Stimulated activated CD4-positive, alpha-beta T cell treated with anti-CD3 and anti-CD28 coated beads, Interleukin-4, amount 100 ng/mL, for 4 hours (primary cell): ENCODE measurements around the gene PDX1.

Experiments used
- DNase-seq, 2 experiments: peaks; one replicate each; pipeline ENCODE4 v3.0.0-alpha.2; 2020

PDX1 gene

DNA sequence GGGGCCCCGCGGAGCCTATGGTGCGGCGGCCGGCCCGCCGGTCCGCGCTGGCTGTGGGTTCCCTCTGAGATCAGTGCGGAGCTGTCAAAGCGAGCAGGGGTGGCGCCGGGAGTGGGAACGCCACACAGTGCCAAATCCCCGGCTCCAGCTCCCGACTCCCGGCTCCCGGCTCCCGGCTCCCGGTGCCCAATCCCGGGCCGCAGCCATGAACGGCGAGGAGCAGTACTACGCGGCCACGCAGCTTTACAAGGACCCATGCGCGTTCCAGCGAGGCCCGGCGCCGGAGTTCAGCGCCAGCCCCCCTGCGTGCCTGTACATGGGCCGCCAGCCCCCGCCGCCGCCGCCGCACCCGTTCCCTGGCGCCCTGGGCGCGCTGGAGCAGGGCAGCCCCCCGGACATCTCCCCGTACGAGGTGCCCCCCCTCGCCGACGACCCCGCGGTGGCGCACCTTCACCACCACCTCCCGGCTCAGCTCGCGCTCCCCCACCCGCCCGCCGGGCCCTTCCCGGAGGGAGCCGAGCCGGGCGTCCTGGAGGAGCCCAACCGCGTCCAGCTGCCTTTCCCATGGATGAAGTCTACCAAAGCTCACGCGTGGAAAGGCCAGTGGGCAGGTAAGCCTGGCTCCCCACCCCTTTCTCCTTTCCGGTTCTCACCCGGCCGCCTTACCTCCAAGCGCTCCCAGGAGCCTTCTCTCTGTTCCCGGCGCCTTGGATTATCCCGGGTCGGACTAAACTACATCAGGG lies at the start of gene PDX1:
TSS of gene PDX1 (plus strand) at position 67 of the 743 bp plus-strand sequence. CDS start at position 206, 139 bp downstream.
- DNase-seq, result peak in 1 of 2 experiments; percentile 6

DNA sequence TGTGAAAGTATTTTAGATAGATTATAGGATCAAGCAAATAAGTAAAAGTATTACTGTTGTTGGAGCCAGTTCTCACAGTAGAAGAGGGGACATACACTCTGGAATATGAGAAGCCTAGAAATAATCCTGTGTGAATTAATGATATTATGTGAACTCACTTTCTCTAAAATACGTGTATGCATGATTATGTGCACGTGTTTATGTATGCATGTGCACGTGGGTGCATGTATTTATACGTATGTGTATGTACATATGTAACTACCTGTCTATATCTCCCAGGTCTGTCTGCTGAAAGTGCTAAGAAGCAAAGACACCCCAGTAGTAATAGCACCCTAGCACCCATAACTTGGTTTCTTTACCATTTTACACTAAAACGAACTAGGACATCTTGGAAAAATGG lies 41.5 kb upstream of the PDX1 start:
- DNase-seq, result no peak

DNA sequence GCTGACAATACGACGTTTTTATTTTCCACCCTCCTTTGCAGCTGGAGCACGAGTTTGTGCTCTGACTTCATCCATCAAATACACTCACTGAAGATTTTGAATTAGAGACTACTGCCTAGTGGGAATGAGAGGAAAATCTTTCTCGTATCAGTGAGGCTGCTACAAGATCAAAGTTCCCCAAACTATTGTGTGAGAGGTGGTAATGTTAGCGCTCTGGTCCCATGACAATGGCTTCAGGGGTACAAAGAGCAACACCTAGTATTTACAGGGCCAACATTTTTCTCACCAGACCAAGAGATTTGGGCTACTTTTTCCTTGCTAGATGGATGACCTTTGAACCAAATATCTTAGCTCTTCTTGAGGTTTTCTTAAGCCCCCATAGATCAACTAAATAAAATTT lies 30.3 kb upstream of the PDX1 start:
- no peak for DNase-seq

DNA sequence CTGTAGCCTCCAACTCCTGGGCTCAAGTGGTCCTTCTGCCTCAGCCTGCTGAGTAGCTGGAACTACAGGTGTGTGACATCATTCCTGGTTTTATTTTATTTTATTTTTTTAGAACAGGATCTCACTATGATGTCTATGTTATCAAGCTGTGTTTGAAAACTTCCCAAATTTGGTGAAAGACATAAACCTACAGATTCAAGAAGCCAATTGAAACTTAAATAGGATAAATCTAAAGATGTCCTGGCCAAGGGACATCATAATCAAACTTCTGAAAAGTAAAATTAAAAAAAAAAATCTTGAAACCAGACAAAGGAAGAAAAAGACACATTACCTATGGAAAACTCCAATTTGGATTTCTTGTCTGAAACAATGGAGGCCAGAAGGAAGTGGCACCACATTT lies 23.1 kb upstream of the PDX1 start:
- DNase-seq, result no peak

DNA sequence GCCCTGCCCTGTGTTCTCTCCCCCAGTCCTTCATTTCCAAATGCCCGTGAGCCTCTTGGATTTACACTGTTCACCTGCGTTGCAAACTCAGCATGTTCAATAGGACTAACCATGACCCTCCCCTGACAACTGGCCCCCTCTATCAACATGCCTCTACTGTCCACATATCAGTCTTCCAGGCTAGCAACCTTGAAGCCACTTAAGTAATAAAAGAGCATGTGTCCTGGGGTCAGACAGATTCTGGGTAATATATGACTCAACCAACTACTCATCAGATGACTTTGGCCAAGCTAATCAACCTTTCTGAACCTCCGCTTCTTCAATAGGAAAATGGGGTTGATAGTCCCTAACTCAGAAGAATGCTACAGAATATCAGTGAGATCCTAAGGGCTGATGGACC lies 15.1 kb upstream of the PDX1 start:
- DNase-seq, result no peak

DNA sequence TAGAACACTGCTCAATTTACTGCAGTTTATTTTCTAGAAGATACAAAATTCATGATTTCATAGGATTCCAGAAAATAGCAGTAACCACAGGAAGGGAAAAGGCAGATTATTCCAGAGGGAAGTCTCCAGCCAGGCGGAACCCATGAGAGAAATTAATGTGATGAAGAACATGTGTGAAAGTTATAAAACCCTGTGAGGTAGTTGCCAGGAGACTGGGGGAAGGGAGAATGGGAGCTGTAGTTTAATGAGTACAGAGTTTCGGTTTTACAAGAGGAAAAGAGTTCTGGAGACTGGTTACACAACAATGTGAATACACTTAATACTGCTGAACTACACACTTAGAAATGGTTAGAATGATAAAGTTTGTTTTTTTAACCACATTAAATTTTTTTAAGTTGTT lies 14.2 kb upstream of the PDX1 start:
- DNase-seq, result no peak

DNA sequence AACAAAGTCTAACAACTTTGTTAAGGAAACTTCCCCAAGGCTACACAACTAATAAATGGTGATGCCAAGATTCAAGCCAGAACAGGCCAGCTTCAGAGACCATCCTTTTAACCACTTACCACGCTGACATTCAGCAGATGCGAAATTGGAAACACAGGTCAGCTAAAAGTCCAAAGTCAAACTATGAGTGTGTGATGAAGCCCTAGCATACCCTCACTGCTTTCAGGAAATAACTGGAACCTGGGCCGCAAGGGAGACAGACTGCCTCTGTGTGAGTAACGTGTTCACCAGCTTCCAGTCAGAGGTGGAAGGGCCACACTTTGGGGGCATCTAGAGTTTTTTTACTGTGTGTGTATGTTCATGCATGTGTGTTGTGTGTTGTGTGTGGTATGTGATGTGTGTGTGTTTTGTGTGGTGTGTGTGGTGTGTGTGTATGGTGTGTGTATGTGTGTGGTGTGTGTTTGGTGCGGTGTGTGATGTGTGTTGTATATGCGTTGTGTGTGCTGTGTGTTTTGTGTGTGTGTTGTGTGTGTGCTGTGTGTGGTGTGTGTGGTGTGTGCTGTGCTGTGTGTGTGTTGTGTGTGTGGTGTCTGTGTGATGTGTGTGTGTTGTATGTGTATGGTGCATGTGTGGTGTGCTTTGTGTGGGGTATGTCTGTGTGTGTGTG lies 12.5 kb upstream of the PDX1 start:
- DNase-seq, result no peak

DNA sequence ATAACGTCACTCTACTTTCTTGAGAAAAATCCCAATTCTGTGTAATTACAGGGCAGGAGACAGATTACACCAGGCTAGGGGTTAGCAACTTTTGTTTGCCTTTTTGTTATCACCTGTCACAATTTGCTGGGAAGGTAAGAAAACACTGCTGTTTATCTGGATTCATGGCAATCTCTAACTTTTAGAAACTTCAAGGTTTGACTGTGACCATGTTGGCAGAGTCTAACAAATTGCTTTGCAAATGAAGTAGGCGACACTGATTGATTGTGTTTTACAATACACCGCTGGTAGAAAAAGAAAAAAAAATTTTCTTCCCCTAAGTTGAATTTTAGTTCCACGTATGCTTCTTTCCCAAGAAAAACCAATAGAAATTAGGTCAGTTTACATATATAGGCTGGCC lies 10.4 kb upstream of the PDX1 start:
- no peak for DNase-seq

DNA sequence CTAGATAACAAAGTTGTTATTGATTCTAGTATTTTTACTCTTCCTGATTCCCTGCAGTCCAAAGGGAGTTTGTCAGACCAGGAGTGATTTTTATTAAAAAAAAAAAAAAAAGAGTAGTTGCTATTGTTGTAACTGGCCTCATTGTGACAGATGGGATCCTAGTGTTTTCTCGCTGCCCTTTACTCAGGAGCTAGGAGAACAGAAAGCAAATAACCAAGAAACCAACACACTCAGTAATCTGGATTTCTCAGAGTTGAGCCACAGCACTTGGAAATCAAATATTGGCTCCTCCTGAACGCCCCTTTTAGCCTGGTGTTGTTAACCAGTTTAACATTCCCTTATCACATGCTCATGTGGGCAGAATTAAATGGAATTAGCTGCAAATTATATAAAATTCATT lies 8.3 kb upstream of the PDX1 start:
- DNase-seq, result no peak

DNA sequence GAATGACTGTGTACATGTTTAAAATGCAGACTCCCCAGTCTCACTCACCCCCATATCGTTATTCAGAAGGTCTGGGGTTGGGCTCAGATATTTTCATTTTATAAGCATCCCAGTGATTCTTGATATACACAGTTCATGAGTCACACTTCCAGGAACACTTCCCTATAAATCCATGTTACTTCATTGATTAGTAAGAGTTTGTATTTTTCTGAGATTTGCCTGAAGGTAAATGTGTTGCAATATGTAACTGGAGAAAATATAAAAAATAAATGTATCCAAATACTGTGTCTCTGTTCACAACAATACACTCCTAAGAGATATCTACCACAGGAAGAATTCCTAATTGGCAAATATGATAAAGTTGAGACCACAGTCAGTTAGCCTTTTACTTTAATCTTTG lies 6.6 kb upstream of the PDX1 start:
- DNase-seq, result no peak

DNA sequence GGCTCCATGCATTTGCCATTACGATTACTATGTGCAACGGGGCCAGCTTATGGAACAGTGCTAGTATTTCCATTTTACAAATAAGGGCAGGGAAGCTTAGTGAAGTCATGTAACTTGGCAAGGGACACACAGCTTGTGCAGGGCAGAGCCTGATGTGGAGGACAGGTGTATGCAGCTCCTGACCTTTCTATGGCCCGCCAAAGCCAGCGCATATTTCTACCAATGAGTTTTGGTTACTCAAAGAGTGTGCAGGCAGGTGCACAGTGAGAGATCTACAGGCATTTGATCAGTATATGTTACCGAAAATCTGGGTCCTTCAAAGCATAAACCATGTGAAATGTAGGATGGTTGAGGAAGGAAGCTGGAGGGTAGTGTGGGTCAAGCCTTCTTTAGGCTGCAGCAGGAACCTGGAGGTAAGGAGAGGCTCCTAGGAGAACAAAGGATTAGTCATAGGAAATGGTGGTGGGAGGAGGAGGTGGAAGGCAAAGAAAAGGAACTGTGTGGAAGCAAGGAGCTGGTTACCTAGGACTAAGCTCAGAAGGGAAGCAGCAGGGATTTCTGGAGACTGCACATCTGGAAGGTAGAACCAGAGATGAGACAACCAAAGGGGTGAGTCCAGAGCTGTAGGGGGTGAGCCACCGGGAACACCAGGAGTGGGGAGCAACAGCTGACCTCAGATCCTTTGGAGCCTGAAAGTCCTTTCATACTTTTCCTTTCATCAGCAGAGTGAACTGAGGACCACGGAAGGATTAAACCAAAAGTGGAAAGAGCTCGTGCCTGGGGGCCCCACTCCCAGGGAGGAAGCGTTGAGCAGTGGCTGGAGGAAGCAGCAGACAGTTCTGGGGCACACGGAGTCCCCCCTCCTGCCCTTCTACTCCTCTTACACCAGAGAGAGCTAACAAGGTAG lies 4.2 kb upstream of the PDX1 start:
- DNase-seq, result no peak

DNA sequence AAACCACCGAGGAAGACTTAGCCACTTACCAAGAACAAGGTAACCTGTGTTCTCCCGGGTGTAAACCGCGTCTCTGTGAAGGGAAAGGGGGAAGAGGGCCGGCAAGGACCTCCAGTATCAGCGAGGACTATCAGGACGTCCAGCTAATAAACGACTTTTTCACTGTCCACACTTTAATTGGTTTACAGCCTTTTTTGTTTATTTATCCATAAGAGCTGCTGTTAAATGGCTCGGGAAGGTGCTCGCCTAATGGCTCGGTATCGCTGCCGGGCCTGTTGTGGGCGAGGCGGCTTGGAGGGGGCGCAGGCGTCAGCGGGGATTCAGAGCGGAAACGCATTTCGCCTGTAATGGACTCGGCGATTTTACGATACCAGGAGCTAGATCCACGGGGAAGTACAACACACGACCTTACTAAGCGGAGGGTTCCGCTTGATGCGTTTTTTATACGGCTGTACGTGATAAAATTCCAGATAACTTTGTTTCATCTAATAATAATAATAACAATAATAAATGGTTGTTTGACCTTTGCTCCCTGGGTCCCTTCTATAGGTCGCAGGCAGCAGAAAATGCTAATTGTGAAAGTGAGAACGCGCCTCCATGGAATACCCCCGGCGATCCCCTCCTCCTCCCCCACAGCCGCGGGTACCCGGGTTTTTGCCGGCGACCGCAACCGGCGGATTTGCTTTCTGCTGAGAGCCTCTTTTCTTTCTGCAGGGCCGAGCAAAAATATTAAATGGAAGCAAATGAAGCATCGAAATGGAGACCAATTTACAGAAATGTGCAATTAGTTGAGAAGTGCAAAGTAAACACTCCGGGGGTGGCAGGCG lies 2.5 kb upstream of the PDX1 start:
- DNase-seq, result no peak

DNA sequence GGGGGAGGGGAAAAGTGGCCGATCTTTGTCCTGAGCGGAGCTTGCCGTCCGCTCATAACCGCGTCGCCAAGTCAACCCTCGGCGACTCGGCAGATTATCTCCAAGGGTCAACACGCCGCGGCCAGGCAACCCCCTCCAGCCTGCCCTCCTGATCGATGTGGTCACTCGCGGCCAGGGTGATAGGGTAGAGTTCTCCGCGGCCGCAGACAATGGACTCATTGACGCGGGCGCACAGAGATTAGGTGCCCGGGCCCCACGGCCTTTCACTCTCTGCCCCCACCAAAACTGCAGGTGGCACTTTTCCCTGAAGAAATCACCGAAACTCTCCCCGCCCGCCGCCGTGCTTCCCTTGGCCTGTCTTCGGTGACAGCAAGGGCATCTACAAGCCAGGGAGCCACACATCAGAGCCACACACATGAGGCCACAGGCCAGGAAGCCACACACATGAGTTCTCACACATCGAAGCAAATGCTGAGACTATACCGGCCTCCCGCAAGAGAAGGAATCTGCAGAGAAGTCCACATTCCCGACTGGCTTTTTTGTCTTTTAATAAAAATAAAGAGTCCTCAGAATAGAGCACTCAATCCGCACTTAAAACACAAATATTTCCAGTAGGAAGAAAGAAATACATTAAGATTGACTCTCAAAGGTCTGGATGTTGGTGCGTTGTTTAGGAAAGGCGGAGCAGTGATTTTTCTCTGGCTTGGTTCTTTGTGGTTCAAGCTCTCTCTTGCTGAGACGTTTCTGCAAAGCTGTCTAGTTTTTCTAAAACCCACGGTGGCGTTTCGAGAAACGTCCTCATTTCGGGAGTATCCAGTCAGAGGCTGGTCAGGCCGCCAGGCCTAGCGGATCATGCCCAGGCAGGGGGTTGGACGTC lies 1.5 kb upstream of the PDX1 start:
- no peak for DNase-seq

DNA sequence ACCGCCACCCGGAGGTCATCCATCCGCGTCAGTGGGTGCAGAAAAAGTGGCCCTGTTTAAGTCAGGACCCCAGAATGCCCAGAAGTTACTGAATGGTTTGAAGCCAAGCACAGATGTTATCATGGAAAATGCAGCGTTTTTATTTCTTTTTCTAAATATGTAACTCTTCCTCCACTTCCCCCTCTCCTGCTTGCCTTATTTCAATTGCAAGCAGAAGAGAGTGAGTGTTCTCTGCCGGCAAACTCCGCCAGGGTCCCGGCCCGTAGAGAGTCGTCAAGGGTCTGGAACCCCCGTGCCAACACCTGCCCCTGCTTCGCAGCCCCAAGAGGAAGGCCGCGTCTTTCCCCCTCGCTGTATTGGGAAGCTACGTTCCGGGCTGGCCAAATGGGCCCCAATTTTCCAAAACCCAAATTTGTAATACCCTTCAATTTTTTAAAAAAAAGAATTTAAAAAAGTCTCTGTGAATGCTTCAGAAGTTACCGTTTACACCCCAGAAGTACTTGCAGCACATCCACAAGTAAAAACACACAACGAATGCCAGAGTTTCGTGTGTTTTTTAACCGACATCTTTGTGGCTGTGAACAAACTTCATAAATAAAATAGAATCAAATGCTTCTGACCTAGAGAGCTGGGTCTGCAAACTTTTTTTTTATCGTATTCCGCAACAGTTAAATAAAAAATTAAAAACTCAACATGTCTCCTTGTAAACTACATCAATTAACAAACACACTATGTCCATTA lies 712 bp upstream of the PDX1 start:
- no peak for DNase-seq

DNA sequence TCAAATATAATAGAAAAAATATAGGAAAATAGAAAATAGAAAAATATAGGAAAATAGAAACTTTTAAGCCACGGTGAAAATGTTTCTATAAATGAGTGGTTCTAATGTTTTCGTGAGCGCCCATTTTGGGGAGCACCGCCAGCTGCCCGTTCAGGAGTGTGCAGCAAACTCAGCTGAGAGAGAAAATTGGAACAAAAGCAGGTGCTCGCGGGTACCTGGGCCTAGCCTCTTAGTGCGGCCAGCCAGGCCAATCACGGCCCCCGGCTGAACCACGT lies 204 bp upstream of the PDX1 start:
- no peak for DNase-seq

DNA sequence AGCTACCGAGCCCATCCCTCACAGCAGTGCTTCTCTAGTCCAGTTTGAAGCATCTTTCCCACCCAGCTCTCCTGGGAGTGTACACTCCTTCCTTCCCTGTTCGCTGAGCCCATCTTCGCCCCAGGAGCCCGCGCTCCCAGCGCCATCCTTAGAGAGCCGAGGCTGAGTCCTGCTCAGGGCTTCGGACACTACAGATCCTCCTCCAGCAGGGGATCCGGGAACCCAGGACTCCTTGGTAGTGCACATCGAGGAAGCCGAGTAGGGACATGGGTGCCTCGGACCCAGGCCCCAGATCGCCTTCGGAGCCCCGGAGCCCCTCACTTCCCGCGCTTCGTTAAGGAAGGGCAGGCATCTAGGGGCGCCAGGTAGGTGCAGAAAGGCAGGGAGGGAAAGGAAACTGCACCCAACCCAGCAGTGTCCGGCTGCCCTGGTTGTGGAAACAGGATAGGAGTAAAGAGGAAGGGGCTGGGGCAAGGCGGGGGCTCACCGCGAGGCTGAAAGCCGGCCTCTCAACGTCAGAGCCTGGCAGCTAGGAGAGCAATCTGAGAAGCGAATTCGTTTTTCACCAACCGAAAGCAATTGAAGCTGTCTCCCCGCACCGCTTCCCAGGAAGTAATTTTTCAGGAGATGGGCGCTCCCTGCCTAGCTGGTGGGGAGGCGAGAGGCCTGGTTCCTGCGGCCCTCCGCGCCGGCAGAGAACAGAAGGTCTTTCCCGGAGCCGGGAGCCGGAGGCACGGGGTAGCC lies 1.0 kb downstream of the PDX1 start:
- DNase-seq, result no peak

DNA sequence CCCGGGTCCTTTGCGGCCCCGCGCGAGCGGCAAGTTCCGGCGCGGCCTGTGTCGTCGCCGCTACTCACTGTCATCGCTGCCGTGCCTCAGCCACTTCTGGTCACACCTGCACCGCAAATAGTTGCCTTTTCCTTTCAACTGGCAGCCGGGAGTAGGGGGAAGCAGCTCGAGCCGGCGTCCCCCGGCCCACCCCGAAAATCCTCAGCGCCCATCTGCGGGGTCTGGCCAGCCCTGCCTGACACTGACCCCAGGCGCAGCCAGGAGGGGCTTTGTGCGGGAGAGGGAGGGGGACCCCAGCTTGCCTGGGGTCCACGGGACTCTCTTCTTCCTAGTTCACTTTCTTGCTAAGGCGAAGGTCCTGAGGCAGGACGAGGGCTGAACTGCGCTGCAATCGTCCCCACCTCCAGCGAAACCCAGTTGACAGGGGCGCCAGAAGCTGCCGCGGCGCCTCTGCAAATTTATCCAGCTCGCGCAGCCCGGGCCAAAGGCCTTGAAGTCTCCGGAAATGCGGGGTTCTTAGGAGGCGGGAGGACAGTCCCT lies 1.7 kb downstream of the PDX1 start:
- DNase-seq, result no peak

DNA sequence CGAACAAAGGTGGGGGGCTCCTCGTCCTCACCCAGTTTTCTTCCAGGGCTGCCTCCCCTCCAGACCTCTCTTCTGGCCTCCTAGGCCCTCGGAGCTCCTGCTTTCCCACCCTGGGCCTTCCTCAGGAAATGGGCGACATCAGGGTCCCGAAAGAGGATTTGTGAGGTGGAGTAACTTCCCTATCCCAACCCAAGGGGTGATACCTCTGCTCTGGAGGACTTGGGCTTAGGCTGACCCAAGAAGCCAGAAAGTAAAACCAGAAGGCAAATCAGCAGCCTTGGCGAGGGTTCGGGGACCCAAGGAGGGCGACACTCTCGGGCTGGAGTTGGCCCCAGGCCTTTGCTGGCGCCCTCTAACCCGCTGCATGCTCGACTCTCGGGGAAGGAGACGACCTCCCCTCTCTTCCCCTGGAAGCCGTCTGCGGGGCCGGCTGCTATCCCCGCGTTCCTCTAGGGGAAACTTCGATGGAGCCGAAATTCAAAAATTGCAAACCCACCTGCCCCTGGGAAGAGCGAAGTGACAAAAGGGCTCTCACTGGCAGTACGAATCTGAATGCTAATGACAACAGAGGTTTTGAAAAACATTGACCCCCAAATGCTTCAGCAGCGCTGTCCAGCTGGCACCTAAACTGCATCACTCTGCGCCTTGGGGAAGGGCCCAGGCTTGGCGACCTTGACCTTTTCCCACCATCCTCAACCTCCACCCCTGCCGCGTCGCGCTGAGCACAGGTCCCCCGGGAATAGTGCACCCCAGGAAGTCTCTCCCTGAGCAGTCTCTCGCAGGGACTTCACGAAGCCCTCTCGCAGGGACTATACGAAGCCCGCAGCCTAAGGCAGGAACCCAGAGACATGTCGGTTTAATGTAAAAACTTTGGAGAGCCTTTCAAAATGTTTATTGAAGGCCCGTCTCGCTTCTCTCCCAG lies 2.4 kb downstream of the PDX1 start:
- DNase-seq, result no peak
